Esophagus muscularis mucosa (tissue), 4 donors: ENCODE results near the gene ULBP1.

Experiments used
- CTCF ChIP-seq, 3 experiments: fragments of 200-600 bp in 2 of 3; fragments of 450-650 bp in 1 of 3; sonication (generic) in 2 of 3; IDR thresholded peaks; one replicate each; pipeline ENCODE4 v1.5.1; 2017 to 2019; ENCODE audit warnings: antibody characterized with exemption in 3 of 3, mild to moderate bottlenecking in 2 of 3, moderate library complexity in 1 of 3
- EP300 ChIP-seq: sonication (generic); formaldehyde crosslinking; IDR thresholded peaks from one replicate; pipeline ENCODE4 v1.6.1; 2017; ENCODE audit warnings: antibody characterized with exemption
- POLR2A ChIP-seq: fragments of 450-650 bp; IDR thresholded peaks from one replicate; pipeline ENCODE4 v1.6.1; 2017; ENCODE audit warnings: antibody characterized with exemption, moderate library complexity, mild to moderate bottlenecking, low read depth

GRCh38 chr6:149941583-149942460 lies 21.9 kb upstream of the ULBP1 start, which contains the start of gene ULBP2:
- TF ChIP-seq CTCF (IDR thresholded peaks at IDR 0.05) = no peak
- TF ChIP-seq POLR2A = no peak
- no peak for TF ChIP-seq EP300
